ENCODE results near the gene PRB3.

Gene PRB3

DNA sequence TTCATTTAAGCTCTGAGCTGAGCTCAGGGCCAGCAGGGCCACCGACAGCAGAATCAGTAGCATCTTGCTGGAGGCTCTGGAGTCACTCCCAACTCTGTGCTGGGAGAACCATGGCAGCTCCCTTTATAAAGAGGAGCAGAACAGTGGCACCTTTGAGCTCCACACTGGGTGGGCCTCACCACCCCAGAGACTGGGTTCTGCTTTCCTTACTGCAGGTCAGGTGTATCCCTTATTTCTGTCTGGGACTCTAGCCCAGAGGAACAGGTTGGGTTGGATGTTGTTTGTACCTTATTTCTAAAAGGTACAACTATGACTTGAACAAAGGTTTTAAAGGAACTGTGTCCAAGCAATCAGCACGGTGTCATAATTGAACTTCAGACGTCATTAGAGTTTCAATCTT is at the start of gene PRB3:
PRB3 (minus strand) TSS at position 101 of the 400 bp plus-strand sequence; CDS start at position 63, 38 bp downstream.
- no peak for DNase-seq

DNA sequence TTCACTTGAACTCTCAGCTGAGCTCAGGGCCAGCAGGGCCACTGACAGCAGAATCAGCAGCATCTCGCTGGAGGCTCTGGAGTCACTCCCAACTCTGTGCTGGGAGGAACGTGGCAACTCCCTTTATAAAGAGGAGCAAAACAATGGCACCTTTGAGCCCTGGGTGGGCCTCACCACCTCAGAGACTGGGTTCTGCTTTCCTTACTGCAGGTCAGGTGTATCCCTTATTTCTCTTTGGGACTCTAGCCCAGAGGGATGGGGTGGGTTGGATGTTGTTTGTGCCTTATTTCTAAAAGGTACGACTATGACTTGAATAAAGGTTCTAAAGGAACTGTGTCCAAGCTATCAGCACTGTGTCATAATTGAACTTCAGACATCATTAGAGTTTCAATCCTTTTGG is 40.8 kb upstream of the PRB3 start, which contains the start of gene PRB4:
PRB4 (minus strand) TSS at position 101 of the 400 bp plus-strand sequence; CDS start at position 63, 38 bp downstream.
- no peak for DNase-seq

DNA sequence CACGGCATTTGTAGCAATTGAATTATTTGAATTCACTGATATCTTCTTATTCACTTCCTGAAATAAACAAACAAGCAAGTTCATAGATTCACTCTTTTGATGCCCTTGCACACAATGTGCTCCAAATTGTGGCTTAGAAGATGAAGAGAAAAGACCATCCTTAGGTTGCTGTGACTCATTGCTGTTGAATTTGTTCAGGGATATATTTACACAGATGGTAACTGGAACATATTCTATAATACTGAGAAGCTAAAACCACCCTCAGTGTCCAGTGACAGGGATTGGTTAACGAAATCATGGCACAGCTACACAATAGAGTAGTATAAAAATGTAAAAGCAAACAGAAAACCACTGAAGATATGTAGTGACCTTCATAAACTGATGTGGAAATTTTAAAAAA is 37.6 kb upstream of the PRB3 start:
- DNase-seq = no peak

GRCh38 chr12:11273449-11273848 is 3.9 kb upstream of the PRB3 start:
- no peak for DNase-seq

- DNase-seq = no peak
Measured at GRCh38 chr12:11264501-11264900, 5.0 kb downstream of the PRB3 start.

GRCh38 chr12:11246489-11246888 is 23.0 kb downstream of the PRB3 start:
- DNase-seq = no peak

DNA sequence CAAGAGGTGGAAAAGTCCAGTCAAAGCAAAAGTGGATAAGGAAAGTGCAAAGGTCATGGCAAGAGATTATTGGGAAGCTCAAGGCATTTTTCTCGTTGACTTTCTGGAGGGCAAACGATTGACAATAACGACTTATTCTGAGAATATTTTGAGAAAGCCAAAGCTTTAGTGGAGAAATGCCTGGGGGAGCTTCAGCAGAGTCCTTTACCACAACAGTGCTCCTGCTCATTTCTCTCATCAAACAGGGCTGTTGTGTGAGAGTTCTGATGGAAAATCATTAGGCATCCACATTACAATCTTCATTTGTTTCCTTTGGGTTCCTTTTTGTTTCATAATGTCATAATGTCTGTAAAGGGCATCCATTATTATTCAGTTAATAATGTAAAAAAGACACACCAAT is 26.9 kb downstream of the PRB3 start:
- DNase-seq = no peak

DNA sequence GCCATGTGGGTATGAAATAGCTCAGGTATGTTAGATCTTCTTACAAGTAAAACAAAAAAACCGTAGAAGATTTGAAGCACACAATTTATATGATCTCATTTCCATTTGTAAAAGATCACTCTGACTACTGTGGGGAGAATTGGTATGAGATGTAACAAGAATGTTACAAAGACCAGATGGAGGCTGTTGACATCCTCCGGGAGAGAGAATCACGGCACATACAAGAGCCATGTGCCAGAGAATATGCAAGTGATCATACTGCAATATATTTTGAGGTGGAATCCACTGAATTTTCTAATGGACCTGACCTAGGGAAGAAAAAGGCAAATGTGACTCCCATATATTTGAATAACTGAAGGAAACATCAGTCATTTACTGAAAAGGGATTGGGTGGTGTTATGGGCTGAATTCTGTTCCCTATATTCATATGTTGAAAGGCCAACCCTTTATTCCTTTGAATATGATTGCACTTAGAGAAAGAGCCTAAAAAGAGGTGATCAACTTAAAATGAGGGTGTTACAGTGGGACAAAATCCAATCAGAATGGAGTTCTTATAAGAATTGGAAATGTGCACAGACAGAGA is 29.1 kb downstream of the PRB3 start:
- no peak for DNase-seq

GRCh38 chr12:11238275-11238674 is 31.2 kb downstream of the PRB3 start:
- no peak for DNase-seq

- DNase-seq = no peak
Measured at GRCh38 chr12:11233532-11233931, 36.0 kb downstream of the PRB3 start.

DNA sequence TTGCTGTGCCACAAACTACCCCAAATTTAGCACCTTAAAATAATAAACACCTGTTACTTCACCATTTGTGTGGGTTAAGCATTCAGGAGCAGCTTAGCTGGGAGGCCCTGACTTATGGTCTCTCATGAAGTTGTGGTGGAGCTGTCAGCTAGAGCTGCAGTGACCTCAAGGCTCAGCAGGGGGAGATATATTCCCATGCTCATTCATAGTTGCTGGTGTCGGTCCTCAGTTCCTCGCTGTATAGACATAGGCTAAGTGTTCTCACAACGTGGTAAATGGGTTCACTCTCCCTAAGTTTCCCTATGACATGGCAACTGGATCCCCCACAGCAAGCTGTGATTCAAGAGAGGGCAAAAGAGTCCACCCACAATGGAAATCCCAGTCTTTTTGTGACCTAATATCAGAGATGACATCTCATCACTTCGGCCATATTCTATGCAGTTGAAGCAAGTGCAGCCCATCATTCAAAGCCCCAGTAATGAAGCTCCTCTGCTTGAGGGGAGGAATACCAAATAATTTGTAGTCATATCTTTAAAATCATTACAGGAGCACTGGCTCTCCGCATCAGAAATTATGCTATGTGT is 41.1 kb downstream of the PRB3 start:
- no peak for DNase-seq

GRCh38 chr12:11227373-11227772 is 42.1 kb downstream of the PRB3 start:
- no peak for DNase-seq
